Measurements from ENCODE around the gene SMCP.
A peak's percentile ranks its signal among the peaks of the same experiment; 100 is the strongest.

Gene SMCP

DNA sequence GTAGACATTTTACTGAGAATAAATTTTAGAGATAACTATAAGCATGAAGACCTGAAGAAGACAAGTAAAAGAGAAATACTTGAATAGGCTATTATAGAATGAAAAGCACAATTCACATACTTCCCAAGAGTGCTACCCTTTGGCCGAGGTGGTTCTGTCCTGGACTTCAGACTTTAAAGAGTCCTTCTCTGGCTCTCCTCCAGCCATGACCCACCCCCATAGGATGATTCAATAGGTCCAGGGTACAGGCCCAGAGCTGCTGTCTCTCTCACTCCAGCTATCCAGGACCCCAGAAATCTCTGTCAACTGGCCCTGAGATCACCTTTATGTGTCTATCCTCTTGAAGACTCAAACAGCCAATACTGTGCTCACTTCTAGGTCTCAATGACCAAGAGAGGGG lies 1.3 kb upstream of the SMCP start:
- DNase-seq (ENCODE audit: low spot score) (no peak), ATAC-seq (ENCODE audit: low read depth) (no peak)
- Histone ChIP-seq H3K27me3 (ENCODE audit: insufficient read depth, poor library complexity, severe bottlenecking) (no peaks in the 10 kb centered on the region), H3K4me1 (ENCODE audit: insufficient read depth, poor library complexity, severe bottlenecking) (peaks cover 22% of the 10 kb centered on the region), H3K27ac (ENCODE audit: poor library complexity, severe bottlenecking) (no peak overlapping the region), H3K36me3 (ENCODE audit: low read depth) (no peaks in the 10 kb centered on the region), H3K4me3 (ENCODE audit: severe bottlenecking) (no peak overlapping the region), H3K9me3 (ENCODE audit: severe bottlenecking) (no peaks in the 10 kb centered on the region)
- no peak for TF ChIP-seq CTCF (IDR thresholded peaks at IDR 0.05; ENCODE audit: poor library complexity, severe bottlenecking)

- ATAC-seq (ENCODE audit: low read depth) (no peak), DNase-seq (ENCODE audit: low spot score) (no peak)
- no peak overlapping the region for H3K4me3 ChIP-seq (ENCODE audit: severe bottlenecking)
- peaks cover 20% of the 10 kb centered on the region for H3K4me1 ChIP-seq (ENCODE audit: insufficient read depth, poor library complexity, severe bottlenecking)
- no peaks in the 10 kb centered on the region for H3K36me3 ChIP-seq (ENCODE audit: low read depth)
- no peaks in the 10 kb centered on the region for H3K9me3 ChIP-seq (ENCODE audit: severe bottlenecking)
- peak overlapping the region; percentile 56 for H3K27ac ChIP-seq (ENCODE audit: poor library complexity, severe bottlenecking)
- H3K27me3 ChIP-seq (ENCODE audit: insufficient read depth, poor library complexity, severe bottlenecking): no peaks in the 10 kb centered on the region
- TF ChIP-seq CTCF (IDR thresholded peaks at IDR 0.05; ENCODE audit: poor library complexity, severe bottlenecking): no peak
Observed at GRCh38 chr1:152879559-152880198, 1.6 kb downstream of the SMCP start.

DNA sequence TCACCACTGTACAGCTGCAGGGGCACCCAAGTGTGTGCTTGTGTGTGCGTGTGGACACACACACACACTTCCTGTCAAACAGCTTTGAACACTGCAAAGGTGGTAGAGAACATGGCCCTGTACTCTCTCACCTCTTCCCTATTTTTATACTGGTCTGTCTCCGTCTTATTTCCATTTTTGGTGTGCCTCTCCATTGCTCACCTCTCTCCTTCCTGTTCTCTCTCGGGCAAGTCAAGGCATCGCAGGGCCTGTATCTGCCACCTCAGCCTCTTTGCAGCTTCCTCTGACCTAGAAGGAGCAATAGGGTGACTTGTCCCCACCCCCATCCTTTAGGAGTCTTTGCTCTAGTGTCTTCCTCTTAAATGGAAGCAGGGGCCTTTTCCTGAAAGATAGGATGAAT lies 2.2 kb downstream of the SMCP start:
- Histone ChIP-seq H3K36me3 (ENCODE audit: low read depth) (no peaks in the 10 kb centered on the region), H3K4me3 (ENCODE audit: severe bottlenecking) (no peak overlapping the region), H3K27ac (ENCODE audit: poor library complexity, severe bottlenecking) (peak overlapping the region; percentile 56), H3K4me1 (ENCODE audit: insufficient read depth, poor library complexity, severe bottlenecking) (peaks cover 26% of the 10 kb centered on the region), H3K27me3 (ENCODE audit: insufficient read depth, poor library complexity, severe bottlenecking) (no peaks in the 10 kb centered on the region), H3K9me3 (ENCODE audit: severe bottlenecking) (no peaks in the 10 kb centered on the region)
- peak; percentile 48; the same call in 2 of the 3 replicates for ATAC-seq (ENCODE audit: low read depth)
- no peak for TF ChIP-seq CTCF (IDR thresholded peaks at IDR 0.05; ENCODE audit: poor library complexity, severe bottlenecking)
- no peak for DNase-seq (ENCODE audit: low spot score)

DNA sequence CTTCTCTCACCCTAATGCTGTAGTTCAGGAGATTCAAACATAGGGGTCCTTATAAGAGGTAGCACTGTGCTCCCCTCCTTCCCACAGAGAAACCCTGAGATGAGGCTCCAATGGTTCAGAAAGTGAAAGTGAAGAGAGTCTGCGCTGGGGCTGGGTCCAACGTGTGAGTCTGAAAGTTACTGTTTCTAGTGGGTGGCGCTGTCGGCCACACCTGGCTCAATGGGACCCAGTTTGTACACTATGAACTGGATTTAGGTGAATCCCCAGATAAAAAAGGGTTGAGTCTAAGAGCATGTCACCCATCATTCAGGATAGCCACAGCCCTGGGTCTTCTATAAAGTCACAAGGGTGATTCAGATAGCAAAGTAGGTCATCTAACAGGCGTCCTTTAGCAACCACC lies 2.8 kb downstream of the SMCP start:
- no peaks in the 10 kb centered on the region for H3K9me3 ChIP-seq (ENCODE audit: severe bottlenecking)

More for the DNA sequence above, 2.8 kb downstream of the SMCP start:
- H3K36me3 ChIP-seq (ENCODE audit: low read depth): no peaks in the 10 kb centered on the region
- H3K4me3 ChIP-seq (ENCODE audit: severe bottlenecking): no peak overlapping the region
- ATAC-seq (ENCODE audit: low read depth): no peak
- H3K27ac ChIP-seq (ENCODE audit: poor library complexity, severe bottlenecking): peak overlapping the region; percentile 56
- no peak for TF ChIP-seq CTCF (IDR thresholded peaks at IDR 0.05; ENCODE audit: poor library complexity, severe bottlenecking)
- DNase-seq (ENCODE audit: low spot score): no peak
- no peaks in the 10 kb centered on the region for H3K27me3 ChIP-seq (ENCODE audit: insufficient read depth, poor library complexity, severe bottlenecking)
- peaks cover 29% of the 10 kb centered on the region for H3K4me1 ChIP-seq (ENCODE audit: insufficient read depth, poor library complexity, severe bottlenecking)

Measured in RWPE2 (cell line).